NCI-H1417 (cell line): ENCODE measurements around the gene GABBR2.

Source experiments
- DNase-seq, 3 experiments: peaks; one replicate each; lab custom pipeline; 2025; lab: John Stamatoyannopoulos, UW

Gene GABBR2

DNA sequence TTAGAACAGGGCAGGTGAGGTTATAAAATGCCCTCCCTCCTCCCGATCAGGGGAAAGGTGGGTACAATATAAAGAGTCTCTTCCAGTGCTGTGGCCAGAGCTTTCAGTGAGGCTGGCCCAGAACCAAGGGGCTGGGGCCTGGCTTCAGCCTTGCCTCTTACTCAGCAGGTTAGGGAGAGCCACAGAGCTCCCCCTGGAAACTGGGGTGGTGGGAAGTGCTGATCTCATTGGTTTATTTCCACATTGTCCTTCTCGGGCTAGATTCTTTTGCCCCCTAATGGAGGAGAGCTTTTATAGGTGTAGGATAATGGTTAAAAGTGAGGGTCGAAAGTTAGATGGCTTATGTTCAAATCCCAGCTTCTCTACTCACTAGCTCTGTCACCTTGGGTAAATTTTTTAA lies 266.6 kb downstream of the GABBR2 start:
- DNase-seq: no peak

DNA sequence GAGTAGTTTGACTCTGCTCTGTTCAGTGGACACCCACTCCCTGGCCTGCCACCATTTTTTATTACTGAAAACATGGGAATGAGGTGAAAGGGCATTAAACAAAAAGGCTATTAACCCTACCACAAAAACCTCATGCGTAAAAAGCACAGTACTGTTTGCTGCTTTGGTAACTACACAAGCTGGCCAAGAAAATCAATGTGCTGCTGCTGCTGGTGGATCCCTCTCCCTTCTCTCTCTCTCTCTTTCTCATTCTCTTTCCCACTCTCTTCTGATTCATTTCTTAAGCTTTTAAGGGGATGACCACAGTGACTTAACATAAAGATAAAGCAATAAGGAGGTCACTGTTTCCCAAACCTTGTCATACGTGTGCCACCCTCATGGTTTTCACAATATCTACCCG lies 270.1 kb downstream of the GABBR2 start:
- no peak for DNase-seq

GRCh38 chr9:98437458-98438034 lies 271.2 kb downstream of the GABBR2 start:
- no peak for DNase-seq

DNA sequence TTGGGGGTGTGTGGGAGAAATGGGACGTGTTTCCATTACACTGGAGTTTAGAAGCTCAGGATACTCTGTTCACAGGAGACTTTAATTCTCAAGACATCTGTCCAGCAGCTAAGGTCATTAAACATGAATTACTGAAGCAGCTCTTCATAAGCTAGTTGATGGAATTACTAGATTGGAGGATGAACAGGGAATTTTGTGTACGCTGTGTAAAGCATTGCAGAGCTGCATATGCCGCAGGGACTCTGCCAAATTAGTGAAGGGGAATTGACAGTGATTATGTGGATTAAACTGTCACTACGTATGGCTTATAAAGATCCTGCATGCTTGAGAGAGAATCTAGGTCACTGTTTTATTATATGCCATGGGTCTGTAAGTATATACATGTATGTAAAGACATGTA lies 275.8 kb downstream of the GABBR2 start:
- DNase-seq: no peak

DNA sequence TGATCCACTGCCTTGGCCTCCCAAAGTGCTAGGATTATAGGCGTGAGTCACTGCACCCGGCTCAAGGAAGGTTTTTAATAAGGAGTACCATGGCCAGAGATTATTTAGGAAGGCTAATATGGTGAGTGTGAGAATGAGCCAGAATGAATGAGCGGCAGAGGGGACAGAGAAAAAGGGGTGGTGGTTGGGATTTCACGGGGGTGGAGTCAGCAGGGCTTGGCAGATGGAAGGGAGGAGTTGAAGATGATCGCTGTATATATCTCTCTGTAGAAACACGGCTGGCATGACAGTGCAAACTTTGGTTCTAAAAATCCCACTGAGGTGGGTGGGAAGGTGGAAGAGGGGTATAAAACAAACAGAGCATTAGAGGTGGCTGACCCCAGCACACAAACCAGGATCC lies 276.6 kb downstream of the GABBR2 start:
- no peak for DNase-seq

DNA sequence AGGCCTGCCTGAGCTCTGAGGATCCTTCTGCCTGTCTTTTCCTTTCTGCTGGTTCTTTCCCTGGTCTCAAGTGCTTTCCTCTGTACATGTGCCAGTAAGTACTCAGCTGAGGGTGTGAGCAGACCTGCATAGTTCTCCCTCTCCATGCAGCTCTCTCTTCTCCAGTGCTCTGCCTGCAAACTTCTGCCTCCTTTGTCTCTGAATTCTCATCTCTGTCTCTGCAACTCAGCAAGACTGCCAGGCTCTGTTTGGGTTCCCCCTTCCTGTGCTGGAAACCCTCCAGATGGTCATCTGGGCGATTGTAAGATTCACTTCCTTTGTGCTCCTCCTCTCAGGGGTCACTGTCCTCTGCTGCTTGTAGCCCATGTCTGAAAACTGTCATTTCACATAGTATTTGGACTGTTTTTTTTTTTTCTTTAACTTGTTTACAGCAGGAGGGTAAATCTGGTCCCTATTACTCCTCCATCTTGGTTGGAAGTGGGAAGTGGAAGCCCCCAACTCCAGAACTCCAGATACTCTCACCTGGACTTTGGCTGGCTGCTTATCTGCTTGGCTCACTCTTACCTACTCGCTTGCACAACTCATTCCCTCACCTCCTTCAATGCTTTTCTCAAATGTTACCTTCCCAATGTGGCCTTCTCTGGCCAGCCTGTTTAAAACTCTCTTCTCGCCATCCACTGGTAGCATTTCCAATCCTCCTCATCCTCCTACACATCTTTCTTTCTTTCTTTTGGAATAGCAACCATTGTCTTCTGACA lies 278.0 kb downstream of the GABBR2 start:
- DNase-seq: no peak

DNA sequence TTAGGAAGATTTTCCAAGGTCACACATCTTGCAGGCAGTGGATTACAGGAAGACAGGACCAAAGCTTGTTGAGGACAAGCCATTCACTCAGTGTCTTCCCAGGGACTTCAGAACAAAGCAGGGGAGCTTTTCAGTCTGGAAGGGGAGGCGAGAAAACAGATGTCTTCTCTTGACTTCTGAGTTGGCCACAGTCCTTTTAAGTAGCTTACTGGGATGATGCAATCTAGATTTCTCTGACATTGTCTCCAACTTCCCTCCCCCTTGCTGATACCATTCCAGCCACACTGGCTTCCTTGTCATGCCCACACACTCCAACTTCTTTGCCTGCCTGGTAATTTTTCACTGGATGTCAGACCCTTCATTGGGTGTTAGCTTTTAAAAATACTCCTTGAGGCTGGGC lies 279.1 kb downstream of the GABBR2 start:
- no peak for DNase-seq

DNA sequence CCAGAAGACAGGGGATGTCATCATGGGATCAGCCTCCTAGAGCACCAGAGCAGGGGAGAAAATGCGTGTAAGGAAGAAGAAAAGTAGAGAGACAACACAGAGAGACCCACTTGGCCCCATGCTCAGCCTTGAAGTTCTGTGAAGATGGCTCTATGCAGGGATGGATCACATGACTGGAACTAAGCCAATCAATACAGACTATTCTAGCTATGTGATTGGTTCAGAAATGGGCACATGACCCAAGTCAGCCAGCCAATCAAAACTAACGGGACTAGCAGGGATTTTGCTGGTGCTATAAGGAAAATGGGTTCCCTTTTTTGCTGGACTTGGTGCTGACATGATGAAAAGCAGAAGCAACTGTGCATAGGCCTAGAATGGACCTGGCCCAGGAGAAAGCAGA lies 280.3 kb downstream of the GABBR2 start:
- DNase-seq: no peak

- DNase-seq: no peak
These were observed 281.2 kb downstream of the GABBR2 start for GRCh38 chr9:98427491-98427890.

DNA sequence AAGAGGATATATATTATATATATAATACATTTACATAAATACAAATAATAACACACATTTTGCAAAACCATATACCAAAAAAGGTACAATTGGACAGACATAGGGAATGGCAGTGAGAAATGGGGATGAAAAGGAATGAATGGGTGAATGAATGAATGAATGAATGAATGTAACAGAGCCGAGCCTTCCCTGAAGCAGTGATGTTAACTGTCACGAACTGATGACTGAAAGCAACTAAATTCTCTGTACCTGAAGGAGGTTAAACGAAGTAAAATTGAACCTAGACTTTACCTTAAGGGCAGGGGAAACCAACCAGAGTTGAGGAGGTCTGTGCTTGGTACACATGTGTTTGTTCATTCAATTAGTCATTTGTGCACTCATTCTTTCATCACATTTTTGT lies 283.7 kb downstream of the GABBR2 start:
- no peak for DNase-seq

- DNase-seq: no peak
These were observed 289.5 kb downstream of the GABBR2 start for GRCh38 chr9:98419260-98419603.

DNA sequence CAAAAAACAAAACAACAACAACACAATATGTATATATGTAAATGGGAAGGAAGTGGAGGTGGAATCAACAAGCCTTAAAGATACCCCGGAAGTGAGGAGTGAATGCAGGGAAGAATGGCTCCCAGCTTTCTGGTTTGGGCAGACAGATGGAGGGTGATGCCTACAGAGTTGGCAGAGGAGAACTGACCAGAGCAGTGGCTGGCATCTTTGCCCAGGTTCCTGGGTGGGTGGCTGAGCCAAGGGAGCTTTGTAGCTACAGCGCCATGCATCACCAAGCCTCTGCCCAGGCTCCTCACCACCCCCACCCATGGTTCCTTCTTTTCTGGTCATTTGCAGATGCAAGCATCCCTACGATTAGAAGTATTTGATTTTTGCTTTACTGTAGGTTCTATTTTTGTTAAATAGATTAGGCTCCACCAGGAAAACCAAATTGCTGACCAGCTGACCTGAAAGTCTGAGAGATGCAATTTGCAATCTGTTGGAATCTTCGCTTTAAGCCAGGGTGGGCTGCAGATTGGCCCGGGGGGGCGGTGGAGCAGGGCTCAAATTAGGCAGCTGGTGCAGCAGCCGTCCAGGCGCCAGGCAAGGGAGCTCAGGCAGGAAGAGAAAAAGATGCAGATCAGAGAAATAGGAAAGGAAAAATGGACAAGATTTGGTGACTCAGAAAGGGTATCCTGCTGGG lies 290.0 kb downstream of the GABBR2 start:
- DNase-seq: no peak

GRCh38 chr9:98416294-98417248 lies 292.2 kb downstream of the GABBR2 start:
- no peak for DNase-seq

GRCh38 chr9:98415782-98416181 lies 293.0 kb downstream of the GABBR2 start:
- DNase-seq: no peak

DNA sequence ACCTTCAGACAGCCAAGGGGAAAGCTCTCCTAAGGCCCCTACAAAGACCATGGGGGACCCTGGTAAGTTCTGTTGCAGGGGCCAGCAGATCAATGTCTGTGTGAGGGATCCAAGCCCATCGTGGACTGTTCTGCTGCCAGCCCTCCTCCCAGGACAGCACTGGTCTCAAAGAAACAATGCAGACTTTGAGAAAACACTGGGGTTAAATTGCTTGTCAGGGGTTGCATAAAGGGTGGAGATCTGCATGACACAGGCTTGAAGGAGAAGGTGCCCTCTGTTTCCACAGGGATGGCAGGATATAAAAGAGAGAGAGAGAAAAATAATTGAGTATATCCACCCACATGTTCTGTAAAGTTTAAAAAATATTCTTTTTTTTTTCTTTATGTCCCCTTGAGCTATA lies 295.7 kb downstream of the GABBR2 start:
- no peak for DNase-seq

DNA sequence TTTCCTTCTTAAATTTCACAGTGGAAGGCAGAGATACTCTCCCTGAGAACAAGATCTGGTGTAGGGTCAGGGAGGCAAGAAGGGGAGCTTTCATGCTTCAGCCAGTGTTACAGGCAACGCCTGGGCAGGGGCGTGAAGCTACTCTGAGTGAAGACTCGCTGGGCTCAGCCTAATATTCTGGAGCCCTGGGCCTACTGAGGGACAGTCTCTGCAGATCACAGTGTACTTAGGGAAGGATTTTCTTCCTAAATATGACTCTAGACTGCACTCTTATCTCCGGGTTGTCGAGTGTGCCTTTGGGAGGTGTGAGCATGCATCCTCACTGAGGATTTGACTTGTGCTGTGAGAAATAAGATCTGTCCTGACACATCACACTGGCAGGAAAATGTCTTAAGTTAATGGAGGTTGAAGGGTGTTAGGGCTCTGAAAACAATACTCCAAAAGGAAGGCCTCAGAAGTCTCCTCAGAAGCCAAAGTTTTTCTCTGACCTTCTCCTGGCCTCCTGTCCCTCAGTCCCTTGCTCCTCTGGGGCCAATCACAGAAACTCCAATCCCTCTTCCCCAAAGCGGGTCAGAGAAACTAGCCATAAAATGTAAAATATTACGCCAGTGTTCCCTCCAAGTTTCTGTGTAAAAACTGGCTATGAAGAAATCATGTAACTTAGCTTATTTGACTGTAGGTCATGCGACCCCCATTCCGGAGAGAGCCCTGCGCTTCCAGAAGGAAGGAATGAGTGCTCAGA lies 296.5 kb downstream of the GABBR2 start:
- no peak for DNase-seq

DNA sequence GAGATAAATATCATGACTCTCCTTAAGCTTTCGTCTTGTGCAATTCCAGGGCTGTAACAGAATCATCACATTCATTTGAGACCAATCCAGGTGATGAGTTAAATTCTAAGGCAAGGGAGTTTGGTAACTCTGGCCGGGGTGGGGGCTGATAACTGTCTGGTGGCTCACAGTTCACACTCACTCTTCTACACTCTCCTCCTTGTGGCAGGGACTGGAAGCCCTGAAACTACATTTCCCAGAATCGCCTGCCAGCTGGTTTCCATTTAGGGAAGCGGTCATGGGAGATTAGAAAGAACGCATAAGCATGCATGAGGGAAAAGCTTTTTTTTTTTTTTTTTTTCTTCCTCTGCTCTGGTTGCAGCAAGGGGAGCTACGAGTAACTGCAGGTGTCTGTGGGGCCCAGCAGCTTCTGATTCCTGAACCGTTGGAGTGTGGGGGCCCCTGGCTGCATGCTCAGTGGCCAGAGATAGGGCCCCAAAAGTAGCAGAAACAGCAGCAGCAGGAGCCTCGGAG lies 298.5 kb downstream of the GABBR2 start:
- DNase-seq: no peak

DNA sequence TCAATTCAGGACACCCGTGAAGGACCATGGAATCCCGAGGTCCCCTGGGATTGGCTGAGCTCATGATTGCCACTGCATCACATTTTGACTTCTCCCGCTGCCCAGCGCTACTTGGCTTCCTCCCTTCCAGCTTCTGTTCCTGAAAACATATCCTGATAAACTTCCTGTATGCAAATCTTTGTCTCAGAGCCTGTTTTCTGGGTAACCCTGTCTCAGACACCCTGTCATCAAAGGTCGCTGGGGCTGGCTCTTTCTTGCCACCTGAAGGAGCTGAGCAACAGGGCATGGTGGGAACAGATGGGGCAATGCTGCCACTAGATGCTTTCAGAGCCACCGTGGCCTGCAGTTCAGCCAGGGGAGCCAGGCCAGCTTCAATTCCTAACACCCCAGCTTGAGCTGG lies 299.0 kb downstream of the GABBR2 start:
- no peak for DNase-seq

DNA sequence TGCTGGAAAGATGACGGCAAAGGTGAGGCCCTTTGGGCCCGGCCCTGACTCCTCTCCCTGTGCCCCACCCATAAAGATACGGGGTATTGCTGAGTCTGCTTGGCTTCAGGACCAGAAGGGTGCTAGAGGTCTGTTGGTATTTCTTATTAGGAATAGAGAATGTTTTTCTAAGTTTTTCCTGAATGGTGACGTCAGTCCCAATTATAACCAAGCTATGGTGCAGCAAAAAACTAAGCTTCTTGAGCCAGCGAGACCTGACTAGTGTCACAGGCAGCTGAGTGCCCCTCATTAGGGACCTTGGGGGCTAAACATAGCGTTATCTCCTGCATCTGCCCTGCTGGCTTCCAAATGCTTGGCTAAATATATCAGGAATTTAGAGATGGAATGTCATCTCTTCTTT lies 302.3 kb downstream of the GABBR2 start:
- DNase-seq: no peak

DNA sequence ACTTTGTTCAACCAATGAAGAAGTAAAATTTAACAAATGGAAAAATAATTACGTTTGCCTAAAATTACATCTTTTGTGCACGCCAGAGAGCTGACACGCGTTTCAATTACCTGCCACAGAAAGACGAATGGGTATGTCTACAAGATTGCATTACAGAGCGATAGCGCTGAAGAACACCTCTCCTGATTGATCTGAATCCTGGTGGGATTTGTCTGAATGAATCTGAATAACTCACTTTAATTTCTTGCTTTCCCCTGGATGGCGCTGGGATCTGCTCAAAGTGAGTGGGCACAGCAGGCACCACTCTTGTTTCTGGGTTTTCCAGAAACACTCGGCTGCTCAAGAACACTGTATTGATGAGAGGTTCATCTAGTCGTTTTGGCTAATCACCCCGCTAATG lies 304.5 kb downstream of the GABBR2 start:
- DNase-seq: no peak

GRCh38 chr9:98403715-98404114 lies 305.0 kb downstream of the GABBR2 start:
- DNase-seq: no peak
